CD4-positive, alpha-beta T cell treated with Interleukin-15 for 1 hour (primary cell): Measurements from ENCODE around the gene CROCC.
"Not testable (repeated sequence)": the region's sequence is repeated elsewhere in the genome, so short reads cannot be mapped to it uniquely, and the experiment has no call there.

ENCODE experiments used
- DNase-seq: peaks from one replicate; pipeline ENCODE4 v3.0.0-alpha.2; 2020

Gene CROCC, protein sequence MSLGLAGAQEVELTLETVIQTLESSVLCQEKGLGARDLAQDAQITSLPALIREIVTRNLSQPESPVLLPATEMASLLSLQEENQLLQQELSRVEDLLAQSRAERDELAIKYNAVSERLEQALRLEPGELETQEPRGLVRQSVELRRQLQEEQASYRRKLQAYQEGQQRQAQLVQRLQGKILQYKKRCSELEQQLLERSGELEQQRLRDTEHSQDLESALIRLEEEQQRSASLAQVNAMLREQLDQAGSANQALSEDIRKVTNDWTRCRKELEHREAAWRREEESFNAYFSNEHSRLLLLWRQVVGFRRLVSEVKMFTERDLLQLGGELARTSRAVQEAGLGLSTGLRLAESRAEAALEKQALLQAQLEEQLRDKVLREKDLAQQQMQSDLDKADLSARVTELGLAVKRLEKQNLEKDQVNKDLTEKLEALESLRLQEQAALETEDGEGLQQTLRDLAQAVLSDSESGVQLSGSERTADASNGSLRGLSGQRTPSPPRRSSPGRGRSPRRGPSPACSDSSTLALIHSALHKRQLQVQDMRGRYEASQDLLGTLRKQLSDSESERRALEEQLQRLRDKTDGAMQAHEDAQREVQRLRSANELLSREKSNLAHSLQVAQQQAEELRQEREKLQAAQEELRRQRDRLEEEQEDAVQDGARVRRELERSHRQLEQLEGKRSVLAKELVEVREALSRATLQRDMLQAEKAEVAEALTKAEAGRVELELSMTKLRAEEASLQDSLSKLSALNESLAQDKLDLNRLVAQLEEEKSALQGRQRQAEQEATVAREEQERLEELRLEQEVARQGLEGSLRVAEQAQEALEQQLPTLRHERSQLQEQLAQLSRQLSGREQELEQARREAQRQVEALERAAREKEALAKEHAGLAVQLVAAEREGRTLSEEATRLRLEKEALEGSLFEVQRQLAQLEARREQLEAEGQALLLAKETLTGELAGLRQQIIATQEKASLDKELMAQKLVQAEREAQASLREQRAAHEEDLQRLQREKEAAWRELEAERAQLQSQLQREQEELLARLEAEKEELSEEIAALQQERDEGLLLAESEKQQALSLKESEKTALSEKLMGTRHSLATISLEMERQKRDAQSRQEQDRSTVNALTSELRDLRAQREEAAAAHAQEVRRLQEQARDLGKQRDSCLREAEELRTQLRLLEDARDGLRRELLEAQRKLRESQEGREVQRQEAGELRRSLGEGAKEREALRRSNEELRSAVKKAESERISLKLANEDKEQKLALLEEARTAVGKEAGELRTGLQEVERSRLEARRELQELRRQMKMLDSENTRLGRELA (N-terminal part only)

DNA sequence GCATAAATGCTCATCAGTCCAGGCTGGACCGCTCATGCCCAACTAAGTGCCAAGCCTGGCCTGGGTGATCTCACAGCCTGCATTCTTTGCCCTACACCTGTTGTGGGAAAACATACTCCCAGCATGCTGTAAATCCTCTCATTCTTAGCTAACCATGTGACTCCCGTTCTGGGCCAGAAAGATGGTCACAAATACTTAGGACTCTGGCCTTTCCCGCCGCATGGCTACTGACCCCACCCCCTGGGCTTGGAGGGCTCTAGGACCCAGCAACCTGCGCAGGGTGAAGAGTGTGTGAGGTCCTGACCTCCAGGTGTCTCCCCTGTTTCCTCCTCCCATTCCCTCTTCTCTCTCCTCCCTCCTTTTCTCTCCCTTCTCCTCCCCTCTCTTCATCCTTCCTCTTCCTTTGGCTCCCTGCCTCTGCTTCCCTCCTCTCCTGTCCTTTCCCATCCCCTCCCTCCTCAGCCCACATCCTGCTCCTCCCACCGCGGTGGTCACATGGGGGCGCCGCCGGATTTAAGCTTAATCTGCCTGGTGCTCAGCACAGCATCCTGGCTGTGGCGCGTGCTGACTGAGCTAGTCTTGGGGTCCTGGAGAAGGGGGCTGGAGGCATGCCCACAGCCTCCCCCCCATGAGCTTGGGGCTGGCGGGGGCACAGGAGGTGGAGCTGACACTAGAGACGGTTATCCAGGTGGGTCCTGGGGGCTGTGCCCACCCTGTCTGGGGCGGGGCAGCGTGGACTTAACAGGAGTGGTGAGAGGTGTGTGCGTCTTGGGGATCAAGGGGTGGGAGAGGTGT is at the start of gene CROCC:
CROCC (plus strand) TSS at position 541 of the 795 bp plus-strand sequence; CDS start at position 629, 88 bp downstream.
- peak; percentile 36 for DNase-seq

DNA sequence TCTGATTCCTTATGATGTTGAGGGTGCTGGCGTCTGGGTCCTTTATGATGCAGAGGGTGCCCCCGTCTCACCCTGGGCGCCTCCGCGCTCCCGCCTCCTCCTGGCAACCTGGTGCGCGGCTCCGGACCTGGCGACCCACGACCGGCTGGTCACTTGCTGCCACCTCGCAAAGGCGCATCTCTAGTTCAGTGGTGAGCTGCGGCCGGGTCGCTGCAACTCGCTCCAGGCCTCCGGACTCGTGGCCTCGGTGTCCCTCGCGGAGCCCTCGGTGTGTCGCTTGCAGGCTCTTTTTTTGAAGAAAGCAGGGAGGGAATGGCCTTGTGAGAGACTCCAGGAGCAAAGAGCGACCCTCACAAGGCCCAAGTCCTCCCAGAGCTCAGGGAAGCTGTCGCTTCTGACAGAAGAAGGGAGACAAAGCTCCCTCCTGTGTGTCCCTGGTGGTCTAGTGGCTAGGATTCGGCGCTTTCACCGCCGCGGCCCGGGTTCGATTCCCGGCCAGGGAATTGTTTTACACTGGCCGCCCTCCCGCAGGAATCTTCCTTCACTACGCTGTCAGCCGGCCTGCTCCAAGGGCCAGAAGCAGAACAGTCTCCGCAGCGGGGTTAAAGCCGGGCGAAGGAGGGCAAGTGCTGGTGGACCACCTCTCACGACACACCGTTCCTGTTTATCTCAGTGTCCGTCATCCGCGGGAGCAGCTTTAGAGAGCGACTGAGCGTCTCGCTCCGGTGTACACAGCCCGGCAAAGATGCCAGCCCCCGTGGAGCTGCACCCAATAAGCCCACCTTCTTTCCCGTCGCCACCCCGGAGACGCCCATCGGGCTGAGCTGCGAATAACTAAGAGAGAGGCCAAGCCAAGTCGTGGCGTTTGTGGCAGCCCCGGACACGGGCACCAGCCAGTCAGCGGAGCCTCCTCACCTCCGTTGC is 49.3 kb upstream of the CROCC start:
- peak; percentile 35 for DNase-seq

DNA sequence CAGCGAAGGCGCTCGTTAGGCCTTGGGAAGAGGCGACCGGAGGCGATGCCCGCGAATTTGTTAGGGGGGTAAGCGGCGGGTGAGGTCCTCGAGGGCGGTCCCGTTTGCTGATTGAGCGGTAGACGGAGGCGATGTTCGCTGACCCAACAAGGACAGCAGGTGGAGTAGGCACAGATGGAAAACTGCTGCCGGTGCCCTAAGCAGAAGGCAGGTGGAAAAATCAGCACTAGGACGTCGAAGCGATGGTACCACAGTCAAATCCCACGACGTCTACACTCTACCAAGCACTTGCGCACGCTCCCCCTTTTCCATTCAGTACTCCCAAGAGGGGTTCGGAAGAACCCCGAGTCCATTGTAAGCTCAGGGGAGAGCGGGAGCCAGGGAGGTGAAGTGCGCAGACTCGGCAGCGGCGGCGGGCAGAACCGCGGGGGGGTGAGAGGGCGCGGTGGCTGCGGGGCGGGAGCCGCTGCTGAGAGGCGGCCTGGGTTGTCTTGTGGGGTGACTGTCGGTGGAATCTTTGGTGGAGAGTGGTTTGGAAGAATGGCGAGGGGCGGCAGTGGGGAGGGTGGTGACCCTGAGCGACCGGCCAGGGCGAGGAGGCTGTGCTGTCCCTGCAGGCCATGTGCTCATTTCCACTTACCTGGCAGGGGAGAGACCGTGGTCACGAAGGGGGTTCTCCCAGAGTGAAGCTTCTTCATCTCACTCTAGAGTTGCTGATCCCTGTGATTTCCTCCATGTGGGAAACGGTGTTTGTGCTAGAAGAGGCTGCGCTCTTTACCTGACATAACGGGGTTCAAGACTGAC is 48.5 kb upstream of the CROCC start:
- peak; percentile 61 for DNase-seq

DNA sequence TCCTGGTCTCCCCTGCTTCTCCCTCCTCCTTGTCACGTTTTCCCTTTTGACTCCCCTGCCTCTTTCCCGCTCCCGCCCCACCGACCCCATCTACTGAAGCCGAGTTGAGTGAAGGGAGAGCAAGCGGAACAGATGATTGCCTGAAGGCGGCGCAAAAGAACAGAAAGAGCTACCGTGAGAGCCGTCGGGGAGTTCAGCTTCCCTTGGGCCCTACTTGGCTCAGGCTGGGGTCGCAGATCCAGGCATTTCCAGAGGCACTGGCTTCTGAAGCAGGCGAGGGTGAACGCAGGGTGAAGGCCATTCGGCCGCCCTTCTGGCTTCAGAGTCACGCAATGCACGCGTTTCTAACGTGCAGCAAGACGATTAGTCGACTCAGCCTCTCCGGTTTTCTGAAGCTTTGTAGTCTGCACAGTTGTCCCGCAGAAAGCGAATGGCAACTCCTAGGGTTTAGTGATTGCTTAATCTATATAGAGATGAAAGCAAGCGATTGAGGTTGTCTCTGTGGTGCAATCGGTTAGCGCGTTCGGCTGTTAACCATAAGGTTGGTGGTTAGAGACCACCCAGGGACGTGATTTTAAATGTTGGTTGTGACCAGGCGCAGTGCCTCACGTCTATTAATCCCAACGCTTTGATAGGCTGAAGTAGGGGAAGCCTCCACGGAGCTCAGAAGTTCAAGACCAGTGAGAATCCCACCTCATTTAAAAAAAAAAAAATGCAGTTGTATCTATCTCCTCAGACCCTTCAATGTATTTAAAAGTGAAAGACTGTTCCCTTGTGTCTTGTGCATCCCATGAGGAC is 46.6 kb upstream of the CROCC start:
- DNase-seq, result not testable (repeated sequence)

DNA sequence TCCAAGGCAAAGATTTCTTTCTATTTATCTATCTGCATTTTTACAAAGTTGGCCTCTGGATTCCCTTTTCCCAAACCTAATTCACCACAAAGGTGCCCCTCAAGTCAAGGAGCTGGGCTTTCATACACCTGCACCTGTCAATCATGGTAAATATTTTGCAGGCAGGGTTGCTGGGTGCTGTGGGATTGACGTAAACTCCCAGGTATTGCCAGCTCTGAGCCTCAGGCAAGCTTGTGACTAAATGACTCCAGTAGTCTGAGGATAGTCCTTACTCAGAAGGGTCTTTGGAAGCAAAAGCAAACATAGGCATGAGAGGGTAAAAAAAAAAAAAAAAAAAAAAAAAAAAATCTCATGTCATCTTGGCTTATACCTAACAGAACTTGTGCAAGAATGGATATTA is 40.0 kb upstream of the CROCC start:
- not testable (repeated sequence) for DNase-seq

DNA sequence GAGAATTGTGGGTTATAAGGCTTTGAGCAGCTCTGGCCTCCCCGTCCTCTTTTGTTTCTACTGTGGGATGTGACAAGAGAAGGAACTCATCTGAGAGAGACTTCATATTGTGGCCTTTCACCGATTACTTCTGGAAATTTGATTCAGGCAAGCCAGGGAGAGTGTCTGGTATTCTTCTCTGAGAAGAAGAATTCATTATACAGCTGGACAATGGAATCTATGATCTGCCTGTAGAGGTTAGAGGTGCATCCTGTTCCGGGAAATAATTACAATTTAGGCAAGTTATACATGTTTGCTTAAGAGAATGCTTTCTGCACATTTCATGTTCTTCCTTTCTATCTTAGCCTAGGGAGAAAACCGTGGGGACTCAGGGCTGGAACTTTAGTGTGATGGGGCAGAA is 38.7 kb upstream of the CROCC start:
- DNase-seq, result no peak

DNA sequence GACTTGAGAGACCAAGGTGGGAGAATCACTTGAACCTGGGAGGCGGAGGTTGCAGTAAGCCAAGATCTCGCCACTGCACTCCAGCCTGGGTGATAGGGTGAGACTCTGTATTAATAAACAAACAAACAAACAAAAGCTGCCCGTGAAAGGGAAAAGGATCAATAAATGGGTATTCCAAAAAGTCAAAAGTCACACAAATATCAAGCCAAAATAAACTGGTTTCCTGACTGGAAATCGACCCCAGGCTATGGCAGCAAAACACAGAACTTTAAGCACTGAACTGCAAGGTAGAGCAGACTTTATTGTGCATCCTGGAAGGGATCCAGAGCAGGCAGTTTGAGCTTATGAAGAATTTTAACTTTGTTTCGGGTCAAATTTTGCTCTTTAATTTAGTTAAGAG is 37.2 kb upstream of the CROCC start:
- DNase-seq, result not testable (repeated sequence)

DNA sequence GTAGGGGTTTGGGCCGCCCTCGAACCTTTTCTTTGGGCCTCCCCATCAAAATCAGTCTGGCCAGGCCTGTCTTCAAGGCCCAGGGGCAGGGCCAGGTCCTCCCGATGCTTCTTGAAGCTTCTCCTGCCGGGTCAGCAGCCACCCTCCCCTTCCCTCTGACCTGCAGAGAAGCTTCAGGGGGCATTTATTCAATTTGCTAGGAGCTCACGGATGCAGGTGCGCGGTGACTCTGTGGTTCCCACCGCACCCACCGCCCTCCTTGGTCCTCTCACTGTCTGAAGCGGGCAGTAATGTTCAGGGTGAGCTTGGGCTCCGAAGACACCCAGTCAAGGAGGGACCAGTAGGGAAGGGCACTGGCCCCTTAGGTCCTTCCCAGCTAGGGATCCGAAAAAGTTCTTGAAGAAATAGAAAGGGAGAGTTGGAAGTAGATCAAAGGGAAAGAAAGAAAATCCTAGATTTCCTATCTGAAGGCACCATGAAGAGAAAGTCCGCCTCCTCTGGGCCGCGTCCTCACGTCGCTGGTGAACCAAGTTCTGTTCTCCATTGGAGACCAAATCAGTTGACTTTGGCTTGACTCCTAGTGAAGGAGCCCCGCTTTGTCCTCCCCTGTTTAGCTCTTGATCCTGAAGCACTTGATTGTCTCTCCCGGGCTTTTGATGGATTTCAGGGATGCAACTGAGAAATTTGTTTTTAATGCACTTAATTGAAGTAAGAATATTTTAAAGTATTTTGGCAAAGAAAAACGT is 34.7 kb upstream of the CROCC start:
- no peak for DNase-seq

DNA sequence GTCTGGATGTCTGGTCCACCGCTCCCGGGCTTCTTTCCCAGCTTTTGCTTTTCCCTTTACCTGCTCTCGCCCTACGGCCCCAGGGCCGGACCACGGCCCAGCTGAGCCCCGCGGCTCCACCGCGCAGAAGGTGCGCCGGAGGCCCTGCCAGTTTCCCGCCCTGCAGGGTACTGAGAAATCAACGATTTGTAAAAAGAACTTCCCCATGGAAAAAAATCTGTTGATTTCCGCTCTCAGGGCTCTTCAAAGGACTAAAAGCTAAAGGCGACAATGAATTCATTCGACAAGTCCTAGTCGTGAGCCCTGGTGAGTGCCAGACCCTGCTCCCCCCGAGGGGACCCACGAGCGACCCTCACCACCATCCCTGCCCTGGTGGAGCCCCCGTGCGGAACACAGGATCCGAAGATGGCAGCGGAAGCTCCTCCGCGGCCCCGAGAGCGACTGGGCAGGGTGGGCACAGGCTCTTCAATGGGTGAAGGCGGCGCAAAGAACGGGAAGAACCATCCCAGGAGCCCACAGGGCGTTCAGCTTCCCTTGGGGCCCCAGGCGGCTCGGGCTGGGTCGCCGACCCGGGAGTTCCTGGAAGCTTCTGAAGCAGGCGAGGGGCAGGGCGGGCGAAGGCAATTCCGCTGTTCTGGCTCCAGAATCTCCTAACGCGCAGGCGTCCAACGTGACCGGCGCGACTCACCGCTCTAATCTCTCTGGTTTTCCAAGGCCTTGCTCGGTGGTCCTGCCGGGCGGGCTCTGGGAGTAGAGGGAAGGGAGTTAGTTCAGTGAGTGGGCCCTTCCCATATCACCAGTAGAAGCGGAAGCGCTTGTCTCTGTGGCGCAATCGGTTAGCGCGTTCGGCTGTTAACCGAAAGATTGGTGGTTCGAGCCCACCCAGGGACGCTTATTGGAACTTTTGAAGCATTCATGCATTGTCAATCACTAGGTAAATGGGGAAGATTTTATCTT is 32.6 kb upstream of the CROCC start:
- peak; percentile 63 for DNase-seq

DNA sequence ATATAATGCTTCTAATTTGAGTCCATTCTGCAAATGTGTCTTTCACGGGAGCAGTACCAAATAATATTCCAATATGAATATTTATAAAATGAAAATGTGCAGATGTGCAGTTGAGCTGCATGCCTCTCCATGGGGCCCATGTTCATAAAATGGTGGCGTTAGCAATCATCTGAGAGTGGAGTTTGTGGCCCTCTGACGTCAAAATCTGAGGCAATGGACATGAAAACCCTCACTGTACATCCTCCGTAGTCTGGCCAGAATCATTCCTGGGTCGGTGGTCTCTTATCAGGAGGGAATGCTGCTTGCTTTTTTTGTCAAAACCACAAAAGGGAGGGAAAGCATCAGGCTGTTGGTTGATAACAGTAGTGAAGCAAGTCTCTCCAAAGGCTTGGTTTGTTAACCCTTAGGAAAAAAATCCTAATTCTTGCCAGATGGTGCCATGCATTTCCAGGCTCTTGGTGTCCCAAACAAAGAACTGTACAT is 31.2 kb upstream of the CROCC start:
- not testable (repeated sequence) for DNase-seq

DNA sequence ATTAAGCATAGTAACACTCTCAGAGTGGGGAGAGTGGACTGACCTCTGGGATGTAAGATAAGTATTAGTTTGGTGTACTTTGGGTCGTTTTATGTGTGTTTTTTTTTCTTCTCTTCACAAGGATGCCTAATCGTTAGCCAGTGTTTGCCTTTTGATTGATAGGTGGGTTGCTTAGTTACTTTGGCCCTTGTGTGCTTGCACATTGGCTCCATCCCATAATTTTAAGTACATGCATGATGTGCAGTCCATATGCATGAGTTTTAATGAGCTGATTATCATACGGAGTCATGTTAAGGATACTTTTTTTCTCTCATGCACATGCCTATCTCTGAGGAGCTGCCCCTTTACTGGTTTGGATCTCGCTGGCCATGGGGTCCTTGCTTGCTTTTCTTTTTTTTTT is 30.7 kb upstream of the CROCC start:
- DNase-seq, result not testable (repeated sequence)

DNA sequence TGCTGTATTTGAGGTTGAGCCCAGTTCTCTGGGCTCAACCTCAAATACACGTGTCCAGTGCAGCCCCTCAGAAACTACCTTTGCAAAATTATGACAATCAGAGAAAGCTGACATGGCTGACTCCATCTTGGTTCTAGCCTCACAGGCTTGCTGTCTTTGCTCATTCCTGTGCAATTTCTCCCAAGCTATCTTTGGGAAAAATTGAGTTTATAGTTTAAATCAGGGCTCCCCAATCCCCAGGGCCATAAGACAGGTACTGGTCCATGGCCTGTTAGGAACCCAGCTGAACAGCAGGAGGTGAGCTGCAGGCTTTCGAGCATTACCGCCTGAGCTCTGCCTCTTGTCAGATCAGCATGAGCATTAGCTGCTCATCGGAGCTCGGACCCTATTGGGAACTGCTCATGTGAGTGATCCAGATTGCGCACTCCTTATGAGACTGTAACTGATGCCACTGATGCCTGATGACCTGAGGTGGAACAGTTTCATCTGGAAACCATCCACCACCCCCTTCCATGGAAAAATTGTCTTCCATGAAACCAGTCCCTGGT is 28.7 kb upstream of the CROCC start:
- not testable (repeated sequence) for DNase-seq

DNA sequence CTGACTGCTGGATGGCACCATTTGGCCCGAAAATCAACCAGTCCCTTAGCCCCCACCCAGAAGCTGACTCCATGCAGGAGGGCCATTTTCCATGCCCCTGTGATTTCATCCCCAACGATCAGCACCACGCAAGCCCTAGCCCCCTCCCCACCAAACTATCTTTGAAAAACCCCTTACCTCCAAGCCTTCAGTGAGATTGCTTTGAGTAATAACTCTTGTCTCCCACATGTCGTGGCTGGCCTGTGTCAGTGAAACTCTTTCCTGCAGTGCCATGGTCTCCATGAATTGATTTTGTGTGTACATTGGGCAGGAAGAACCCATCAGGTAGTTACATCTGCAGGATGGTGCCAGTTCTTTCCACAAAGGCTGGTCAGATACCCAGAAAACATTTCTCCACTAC is 27.9 kb upstream of the CROCC start:
- DNase-seq, result not testable (repeated sequence)

DNA sequence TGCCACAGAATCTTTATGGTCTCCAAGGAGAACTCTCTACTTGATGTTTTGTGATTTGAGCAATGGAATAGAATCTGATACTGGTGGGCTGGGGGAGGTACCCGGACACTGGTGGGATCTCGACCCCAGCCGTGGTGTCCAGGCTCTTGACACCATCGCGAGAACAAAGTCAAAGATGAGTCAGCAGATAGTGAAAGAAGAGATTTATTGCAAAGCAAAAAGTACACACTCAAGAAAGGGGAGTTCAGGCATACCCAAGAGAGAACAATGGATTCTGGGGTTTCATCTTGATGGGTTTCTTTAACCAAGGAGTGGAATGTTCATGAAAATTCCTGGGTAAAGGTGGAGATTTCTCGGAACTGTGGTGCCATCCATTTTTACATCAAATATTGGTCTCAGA is 27.4 kb upstream of the CROCC start:
- not testable (repeated sequence) for DNase-seq

DNA sequence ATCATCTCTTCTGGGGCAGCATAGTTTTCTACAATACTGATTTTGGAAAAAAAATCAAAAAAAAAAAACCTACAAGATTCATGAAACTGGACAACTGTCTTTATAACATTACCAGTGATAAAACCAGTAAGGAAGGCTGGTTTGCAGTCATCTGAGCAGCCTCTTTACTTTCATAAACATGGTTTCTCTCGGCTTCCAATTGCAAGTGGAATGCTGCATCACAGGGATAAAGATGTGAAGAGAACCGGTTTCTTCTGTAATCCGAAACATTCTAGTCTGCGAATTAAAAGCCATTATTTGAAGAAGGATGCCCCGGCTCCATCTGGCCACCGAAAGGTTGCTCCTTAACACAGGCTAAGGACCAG is 26.5 kb upstream of the CROCC start:
- not testable (repeated sequence) for DNase-seq

DNA sequence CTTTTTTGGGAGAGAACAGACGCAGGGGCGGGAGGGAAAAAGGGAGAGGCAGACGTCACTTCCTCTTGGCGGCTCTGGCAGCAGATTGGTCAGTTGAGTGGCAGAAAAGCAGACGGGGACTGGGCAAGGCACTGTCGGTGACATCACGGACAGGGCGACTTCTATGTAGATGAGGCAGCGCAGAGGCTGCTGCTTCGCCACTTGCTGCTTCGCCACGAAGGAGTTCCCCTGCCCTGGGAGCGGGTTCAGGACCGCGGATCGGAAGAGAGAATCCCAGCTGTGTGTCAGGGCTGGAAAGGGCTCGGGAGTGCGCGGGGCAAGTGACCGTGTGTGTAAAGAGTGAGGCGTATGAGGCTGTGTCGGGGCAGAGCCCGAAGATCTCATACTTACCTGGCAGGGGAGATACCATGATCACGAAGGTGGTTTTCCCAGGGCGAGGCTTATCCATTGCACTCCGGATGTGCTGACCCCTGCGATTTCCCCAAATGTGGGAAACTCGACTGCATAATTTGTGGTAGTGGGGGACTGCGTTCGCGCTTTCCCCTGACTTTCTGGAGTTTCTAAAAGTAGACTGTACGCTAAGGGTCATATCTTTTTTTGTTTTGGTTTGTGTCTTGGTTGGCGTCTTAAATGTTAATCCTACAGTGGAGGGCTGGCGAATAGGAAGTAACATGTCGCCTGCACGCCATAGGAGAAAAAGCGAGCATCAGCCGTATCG is 26.0 kb upstream of the CROCC start, which contains the start of gene RNU1-2:
RNU1-2 (plus strand) TSS at position 383 of the 718 bp plus-strand sequence.
- peak; percentile 92 for DNase-seq
